SK-N-SH (cell line): ENCODE results near the gene KTN1. TPM values are rescaled to one million over a fixed set of nuclear protein-coding genes. Genes with fewer than 3 reads are reported as not detected.

Source experiments
- CTCF ChIA-PET: fragments of 300-600, 350-600 bp; formaldehyde crosslinking; extraction: SDS; loops from one replicate; lab custom pipeline; 2021; lab: Yijun Ruan, JAX
- POLR2A ChIA-PET: fragments of 350-600 bp; sonication (Branson Sonifier 250); formaldehyde crosslinking; extraction: SDS; loops from one replicate; lab custom pipeline; 2020; ENCODE audit warnings: antibody characterized with exemption, inconsistent platforms; lab: Yijun Ruan, JAX
- DNase-seq: peaks from one replicate; pipeline ENCODE4 v3.0.0; 2012
- H2AFZ ChIP-seq: fragments of 200-600 bp; sonication (generic); 2 replicates; pipeline ENCODE4 v1.8.1; 2016; ENCODE audit warnings: antibody characterized with exemption, mild to moderate bottlenecking, low read depth
- H3F3A ChIP-seq: fragments of 200-600 bp; sonication (generic); replicated peaks from 2 replicates; pipeline ENCODE3; 2016; ENCODE audit warnings: antibody characterized with exemption, mild to moderate bottlenecking; ENCODE audit not compliant: insufficient read depth
- H3K27ac ChIP-seq, 2 experiments: fragments of 200-500 bp in 1 of 2; fragments of 200-600 bp in 1 of 2; sonication (Bioruptor generic) in 1 of 2; sonication (generic), shearing (Covaris generic) in 1 of 2; 2 replicates each; pipeline versions ENCODE4 v1.5.1 to v1.6.1; 2014 to 2016; ENCODE audit warnings: low read depth in 2 of 2, inconsistent platforms in 1 of 2, low read length in 1 of 2, mild to moderate bottlenecking in 1 of 2, mixed read lengths in 1 of 2
- H3K27me3 ChIP-seq: fragments of 200-600 bp; sonication (generic), shearing (Covaris generic); 2 replicates; pipeline ENCODE4 v1.6.1; 2016; ENCODE audit warnings: mixed run types; ENCODE audit not compliant: insufficient read depth
- H3K36me3 ChIP-seq, 2 experiments: fragments of 200-500 bp in 1 of 2; fragments of 200-600 bp in 1 of 2; sonication (Bioruptor generic) in 1 of 2; sonication (generic) in 1 of 2; replicated peaks in 1 of 2; 2 replicates each; pipeline versions ENCODE3 to v1.5.1; 2014 to 2016; ENCODE audit warnings: low read length in 1 of 2, mild to moderate bottlenecking in 1 of 2; ENCODE audit not compliant: insufficient read depth in 2 of 2, control insufficient read depth in 1 of 2
- H3K4me1 ChIP-seq, 2 experiments: fragments of 200-500 bp in 1 of 2; fragments of 200-600 bp in 1 of 2; sonication (Bioruptor generic) in 1 of 2; sonication (generic), shearing (Covaris generic) in 1 of 2; 2 replicates each; pipeline versions ENCODE4 v1.5.1 to v1.6.1; 2014 to 2016; ENCODE audit warnings: low read depth in 1 of 2, low read length in 1 of 2, mixed run types in 1 of 2; ENCODE audit not compliant: insufficient read depth in 2 of 2, control insufficient read depth in 1 of 2
- H3K4me2 ChIP-seq: fragments of 200-600 bp; sonication (generic), shearing (Covaris generic); 2 replicates; pipeline ENCODE4 v1.6.1; 2017; ENCODE audit warnings: mixed run types
- H3K4me3 ChIP-seq, 2 experiments: fragments of 200-500 bp in 1 of 2; fragments of 200-600 bp in 1 of 2; sonication (Bioruptor generic) in 1 of 2; sonication (generic), shearing (Covaris generic) in 1 of 2; 2 replicates each; pipeline versions ENCODE4 v1.5.1 to v1.8.1; 2014 to 2016; ENCODE audit warnings: low read depth in 2 of 2, inconsistent platforms in 1 of 2, low read length in 1 of 2, mild to moderate bottlenecking in 1 of 2, mixed read lengths in 1 of 2, moderate library complexity in 1 of 2
- H3K79me2 ChIP-seq: fragments of 200-600 bp; sonication (generic); 2 replicates; pipeline ENCODE4 v1.8.1; 2017; ENCODE audit warnings: mild to moderate bottlenecking; ENCODE audit not compliant: insufficient read depth
- H3K9ac ChIP-seq: fragments of 200-600 bp; sonication (generic); 2 replicates; pipeline ENCODE4 v1.6.1; 2017; ENCODE audit warnings: mixed run types
- H3K9me2 ChIP-seq: fragments of 200-600 bp; sonication (generic); 2 replicates; pipeline ENCODE4 v1.6.1; 2017; ENCODE audit warnings: mixed run types
- H3K9me3 ChIP-seq: fragments of 200-600 bp; sonication (generic); 2 replicates; pipeline ENCODE4 v1.6.1; 2017; ENCODE audit warnings: mixed run types, mild to moderate bottlenecking, moderate library complexity
- H4K20me1 ChIP-seq: fragments of 200-600 bp; sonication (generic); 2 replicates; pipeline ENCODE4 v1.6.1; 2017; ENCODE audit warnings: mild to moderate bottlenecking, mixed run types; ENCODE audit not compliant: insufficient read depth
- ELF1 ChIP-seq: IDR thresholded peaks from 2 replicates; pipeline ENCODE4 v1.4.0; 2012
- FOSL2 ChIP-seq: IDR thresholded peaks from 2 replicates; pipeline ENCODE4 v1.4.0; 2012; ENCODE audit warnings: low read depth, mild to moderate bottlenecking, moderate library complexity, borderline replicate concordance
- FOXJ3 ChIP-seq: sonication (generic); formaldehyde crosslinking; IDR thresholded peaks from 2 replicates; pipeline ENCODE4 v1.5.1; 2020; ENCODE audit warnings: mild to moderate bottlenecking, missing genetic modification reagents
- FOXM1 ChIP-seq: IDR thresholded peaks from 2 replicates; pipeline ENCODE4 v1.4.0; 2012; ENCODE audit warnings: low read depth, mild to moderate bottlenecking
- GABPA ChIP-seq: IDR thresholded peaks from 2 replicates; pipeline ENCODE4 v1.4.0; 2012; ENCODE audit warnings: low read depth, mild to moderate bottlenecking
- IRF3 ChIP-seq: fragments of 150-350 bp; IDR thresholded peaks from 2 replicates; pipeline ENCODE4 v1.6.1; 2016; ENCODE audit warnings: mild to moderate bottlenecking, low read depth, low read length
- JUND ChIP-seq: IDR thresholded peaks from 2 replicates; pipeline ENCODE4 v1.4.0; 2012
- MAX ChIP-seq: IDR thresholded peaks from 2 replicates; pipeline ENCODE4 v1.4.0; 2012; ENCODE audit warnings: low read depth
- MXI1 ChIP-seq: IDR thresholded peaks from 2 replicates; pipeline ENCODE4 v1.6.1; 2012; ENCODE audit warnings: mild to moderate bottlenecking, low read depth, low read length, improper control_type of control experiment
- NFIC ChIP-seq: IDR thresholded peaks from 2 replicates; pipeline ENCODE4 v1.4.0; 2012; ENCODE audit warnings: borderline replicate concordance
- RAD21 ChIP-seq: IDR thresholded peaks from 2 replicates; pipeline ENCODE4 v1.6.1; 2012; ENCODE audit warnings: mild to moderate bottlenecking, low read length
- RCOR1 ChIP-seq: fragments of 150-350 bp; IDR thresholded peaks from 2 replicates; pipeline ENCODE4 v1.6.1; 2017; ENCODE audit warnings: antibody characterized with exemption, low read length
- REST ChIP-seq: IDR thresholded peaks from 2 replicates; pipeline ENCODE4 v1.6.1; 2012; ENCODE audit warnings: mild to moderate bottlenecking, low read depth, low read length, moderate library complexity
- RXRA ChIP-seq: IDR thresholded peaks from 2 replicates; pipeline ENCODE4 v1.4.0; 2012; ENCODE audit warnings: low read depth, mild to moderate bottlenecking, borderline replicate concordance
- SMC3 ChIP-seq: IDR thresholded peaks from 2 replicates; pipeline ENCODE4 v1.6.1; 2012; ENCODE audit warnings: low read depth, low read length, improper control_type of control experiment
- TAF1 ChIP-seq: IDR thresholded peaks from 2 replicates; pipeline ENCODE4 v1.6.1; 2012; ENCODE audit warnings: low read depth, mild to moderate bottlenecking, low read length, moderate library complexity, borderline replicate concordance
- TCF12 ChIP-seq: IDR thresholded peaks from 2 replicates; pipeline ENCODE4 v1.4.0; 2012
- YY1 ChIP-seq: IDR thresholded peaks from 2 replicates; pipeline ENCODE4 v1.4.0; 2012; ENCODE audit warnings: low read depth, mild to moderate bottlenecking
- WGBS: methylation state at CpG from one replicate; pipeline ENCODE4 v1.1.6; 2017; ENCODE audit warnings: low lambda C conversion rate; 5-methylcytosine and 5-hydroxymethylcytosine counted together
- polyA plus RNA-seq, 3 experiments: library from polyadenylated mRNA; depleted of rRNA; stranded (reverse); fragments of >200 nt; gene quantifications; 2 replicates each; pipeline ENCODE4 v1.2.3, GENCODE V29; 2012
- TF ChIP-seq, protein P1 (sequence below): IDR thresholded peaks from 2 replicates; pipeline ENCODE4; 2012
- TF ChIP-seq, protein P2 (sequence below): fragments of 200-600 bp; sonication (generic); IDR thresholded peaks from 2 replicates; pipeline ENCODE4 v1.6.1; 2017; ENCODE audit warnings: antibody characterized with exemption, mild to moderate bottlenecking, moderate library complexity

The KTN1 gene
- polyA plus RNA-seq, 1 of the 3 experiments (the other 2 are of a cell fraction): 39.5 TPM

GRCh38 chr14:55588259-55588699 lies 8.3 kb downstream of the KTN1 start:
- Histone ChIP-seq H3K36me3 (peaks cover 0 to 9% of the 10 kb centered on the region in 2 experiments), H2AFZ (no peak overlapping the region), H3K27me3 (no peaks in the 10 kb centered on the region), H3K79me2 (peaks cover 100% of the 10 kb centered on the region), H3K9me3 (no peaks in the 10 kb centered on the region), H3K9me2 (no peaks in the 10 kb centered on the region), H3K9ac (no peak overlapping the region), H4K20me1 (peaks cover 98% of the 10 kb centered on the region), H3K4me2 (0 out of 2 replicates have a peak overlapping the region, but pooled peaks have one; percentile 26), H3K27ac (peak overlapping the region in 1 of 2 experiments; percentile 44; a peak in 2 of 4 replicates), H3F3A (peaks cover 16% of the 10 kb centered on the region), H3K4me3 (no peak overlapping the region), H3K4me1 (peaks cover 12 to 48% of the 10 kb centered on the region in 2 experiments)
- ChIA-PET CTCF (no interaction called here), POLR2A (no interaction called here)
- WGBS: 49% methylated on average over 2 of the region's 2 CpGs
- TF ChIP-seq TCF12: peak; percentile 48; the same call in 1 of the 2 replicates
- no peak for TF ChIP-seq FOXJ3 (CRISPR knock-in tag)
- peak; percentile 13; the same call in 1 of the 2 replicates for TF ChIP-seq FOSL2
- TF ChIP-seq, protein P1, sequence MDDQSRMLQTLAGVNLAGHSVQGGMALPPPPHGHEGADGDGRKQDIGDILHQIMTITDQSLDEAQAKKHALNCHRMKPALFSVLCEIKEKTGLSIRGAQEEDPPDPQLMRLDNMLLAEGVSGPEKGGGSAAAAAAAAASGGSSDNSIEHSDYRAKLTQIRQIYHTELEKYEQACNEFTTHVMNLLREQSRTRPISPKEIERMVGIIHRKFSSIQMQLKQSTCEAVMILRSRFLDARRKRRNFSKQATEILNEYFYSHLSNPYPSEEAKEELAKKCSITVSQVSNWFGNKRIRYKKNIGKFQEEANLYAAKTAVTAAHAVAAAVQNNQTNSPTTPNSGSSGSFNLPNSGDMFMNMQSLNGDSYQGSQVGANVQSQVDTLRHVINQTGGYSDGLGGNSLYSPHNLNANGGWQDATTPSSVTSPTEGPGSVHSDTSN: peak; percentile 23; the same call in 1 of the 2 replicates
- DNase-seq: no peak

DNA sequence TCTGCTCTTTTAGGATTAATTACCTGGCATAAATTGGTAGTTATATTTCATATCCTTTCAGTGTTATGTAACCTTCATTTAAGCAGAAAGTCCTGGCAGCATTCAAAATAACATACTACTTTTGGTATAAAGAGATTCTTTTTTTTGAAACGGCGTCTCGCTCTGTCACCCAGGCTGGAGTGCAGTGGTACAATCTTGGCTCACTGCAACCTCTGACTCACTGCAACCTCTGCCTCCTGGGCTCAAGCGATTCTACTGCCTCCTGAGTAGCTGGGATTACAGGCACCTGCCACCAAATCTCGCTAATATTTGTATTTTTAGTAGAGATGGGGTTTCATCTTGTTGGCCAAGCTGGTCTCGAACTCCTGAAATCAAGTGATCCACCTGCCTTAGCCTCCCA lies 9.2 kb downstream of the KTN1 start:
- no peaks in the 10 kb centered on the region for H3K9me2 ChIP-seq
- peaks cover 0 to 6% of the 10 kb centered on the region in 2 experiments for H3K36me3 ChIP-seq
- H4K20me1 ChIP-seq: peaks cover 98% of the 10 kb centered on the region
- H3K9me3 ChIP-seq: no peaks in the 10 kb centered on the region
- POLR2A ChIA-PET: no interaction called here
- H2AFZ ChIP-seq: no peak overlapping the region
- no peaks in the 10 kb centered on the region for H3K27me3 ChIP-seq
- no peak overlapping the region for H3K4me3 ChIP-seq
- peaks cover 16% of the 10 kb centered on the region for H3F3A ChIP-seq
- peak overlapping the region in 1 of 2 experiments; percentile 44; a peak in 1 of 4 replicates for H3K27ac ChIP-seq
- H3K4me2 ChIP-seq: no peak overlapping the region
- H3K9ac ChIP-seq: no peak overlapping the region
- WGBS: 85% methylated on average over 6 of the region's 6 CpGs
- peaks cover 100% of the 10 kb centered on the region for H3K79me2 ChIP-seq
- H3K4me1 ChIP-seq: peaks cover 8 to 47% of the 10 kb centered on the region in 2 experiments
- CTCF ChIA-PET: no interaction called here
- no peak for DNase-seq
- TF ChIP-seq YY1: no peak
- no peak for TF ChIP-seq MAX
- TF ChIP-seq RCOR1: no peak
- TF ChIP-seq SMC3: no peak
- no peak for TF ChIP-seq ELF1
- TF ChIP-seq RAD21: no peak
- TF ChIP-seq MXI1: no peak
- TF ChIP-seq GABPA: no peak
- TF ChIP-seq REST: no peak
- no peak for TF ChIP-seq NFIC
- no peak for TF ChIP-seq IRF3
- TF ChIP-seq JUND: no peak
- TF ChIP-seq FOXM1: no peak
- TF ChIP-seq TAF1: no peak
- TF ChIP-seq RXRA: no peak
- TF ChIP-seq, protein P2, sequence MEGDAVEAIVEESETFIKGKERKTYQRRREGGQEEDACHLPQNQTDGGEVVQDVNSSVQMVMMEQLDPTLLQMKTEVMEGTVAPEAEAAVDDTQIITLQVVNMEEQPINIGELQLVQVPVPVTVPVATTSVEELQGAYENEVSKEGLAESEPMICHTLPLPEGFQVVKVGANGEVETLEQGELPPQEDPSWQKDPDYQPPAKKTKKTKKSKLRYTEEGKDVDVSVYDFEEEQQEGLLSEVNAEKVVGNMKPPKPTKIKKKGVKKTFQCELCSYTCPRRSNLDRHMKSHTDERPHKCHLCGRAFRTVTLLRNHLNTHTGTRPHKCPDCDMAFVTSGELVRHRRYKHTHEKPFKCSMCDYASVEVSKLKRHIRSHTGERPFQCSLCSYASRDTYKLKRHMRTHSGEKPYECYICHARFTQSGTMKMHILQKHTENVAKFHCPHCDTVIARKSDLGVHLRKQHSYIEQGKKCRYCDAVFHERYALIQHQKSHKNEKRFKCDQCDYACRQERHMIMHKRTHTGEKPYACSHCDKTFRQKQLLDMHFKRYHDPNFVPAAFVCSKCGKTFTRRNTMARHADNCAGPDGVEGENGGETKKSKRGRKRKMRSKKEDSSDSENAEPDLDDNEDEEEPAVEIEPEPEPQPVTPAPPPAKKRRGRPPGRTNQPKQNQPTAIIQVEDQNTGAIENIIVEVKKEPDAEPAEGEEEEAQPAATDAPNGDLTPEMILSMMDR: no peak
- TF ChIP-seq, protein P1: no peak
- TF ChIP-seq, all 33 proteins: peak for 0
